WTC11 (cell line): ENCODE data around the gene TMEM223. TPM values are rescaled to one million over a fixed set of nuclear protein-coding genes. Genes with fewer than 3 reads are reported as not detected.

Source experiments
- AFF4 ChIP-seq: sonication (generic); formaldehyde crosslinking; IDR thresholded peaks from 2 replicates; pipeline ENCODE4 v1.8.1; 2023; ENCODE audit warnings: mild to moderate bottlenecking, missing genetic modification reagents, borderline replicate concordance
- E2F1 ChIP-seq: sonication (generic); formaldehyde crosslinking; IDR thresholded peaks from 2 replicates; pipeline ENCODE4 v1.8.0; 2022; ENCODE audit warnings: mild to moderate bottlenecking, missing genetic modification reagents
- E2F4 ChIP-seq: sonication (generic); formaldehyde crosslinking; IDR thresholded peaks from 2 replicates; pipeline ENCODE4 v1.8.1; 2022; ENCODE audit warnings: low read depth, mild to moderate bottlenecking, moderate library complexity, missing genetic modification reagents, borderline replicate concordance
- ELF4 ChIP-seq: sonication (generic); formaldehyde crosslinking; IDR thresholded peaks from 2 replicates; pipeline ENCODE4 v1.8.1; 2022; ENCODE audit warnings: low read depth, mild to moderate bottlenecking, moderate library complexity, missing genetic modification reagents
- GRHL2 ChIP-seq: fragments of 250-450 bp; sonication (Bioruptor Pico); IDR thresholded peaks from 2 replicates; pipeline ENCODE4 v1.8.0; 2022; ENCODE audit warnings: mild to moderate bottlenecking, moderate library complexity; ENCODE audit not compliant: insufficient replicate concordance, severe bottlenecking
- JUN ChIP-seq: sonication (generic); formaldehyde crosslinking; IDR thresholded peaks from 2 replicates; pipeline ENCODE4 v1.8.0; 2023; ENCODE audit warnings: mild to moderate bottlenecking, missing genetic modification reagents
- NFATC4 ChIP-seq: fragments of 250-450 bp; sonication (Bioruptor Pico); IDR thresholded peaks from 2 replicates; pipeline ENCODE4 v1.9.0; 2021; ENCODE audit warnings: mild to moderate bottlenecking
- RELA ChIP-seq: sonication (generic); formaldehyde crosslinking; IDR thresholded peaks from 2 replicates; pipeline ENCODE4 v1.8.1; 2022; ENCODE audit warnings: missing genetic modification reagents, mild to moderate bottlenecking, borderline replicate concordance
- STAT6 ChIP-seq: sonication (generic); formaldehyde crosslinking; conservative IDR thresholded peaks from 2 replicates; pipeline ENCODE4 v1.8.1; 2023; ENCODE audit warnings: mild to moderate bottlenecking, low read depth, missing genetic modification reagents, moderate library complexity
- TP53 ChIP-seq: sonication (generic); formaldehyde crosslinking; IDR thresholded peaks from 2 replicates; pipeline ENCODE4 v1.8.1; 2023; ENCODE audit warnings: mild to moderate bottlenecking, missing genetic modification reagents
- ZNF416 ChIP-seq: fragments of 250-450 bp; sonication (Bioruptor Pico); IDR thresholded peaks from 2 replicates; pipeline ENCODE4 v1.9.0; 2021; ENCODE audit warnings: mild to moderate bottlenecking, inconsistent platforms
- total RNA-seq: library from RNA; stranded (reverse); gene quantifications from 3 replicates; pipeline ENCODE4 v1.2.3, GENCODE V29; 2021
- TF ChIP-seq, protein P1 (sequence below): sonication (generic); formaldehyde crosslinking; IDR thresholded peaks from 2 replicates; pipeline ENCODE4 v1.8.1; 2022; ENCODE audit warnings: missing genetic modification reagents, borderline replicate concordance
- TF ChIP-seq, protein P2 (sequence below): fragments of 250-450 bp; sonication (Bioruptor Pico); IDR thresholded peaks from 2 replicates; pipeline ENCODE4 v1.9.0; 2021; ENCODE audit warnings: mild to moderate bottlenecking
- TF ChIP-seq, protein P3 (sequence below): sonication (generic); formaldehyde crosslinking; IDR thresholded peaks from 2 replicates; pipeline ENCODE4 v1.8.1; 2023; ENCODE audit warnings: mild to moderate bottlenecking, missing genetic modification reagents
- TF ChIP-seq, protein P4 (sequence below): fragments of 250-450 bp; sonication (Bioruptor Pico); IDR thresholded peaks from 2 replicates; pipeline ENCODE4 v1.9.0; 2021; ENCODE audit warnings: moderate library complexity, mild to moderate bottlenecking, inconsistent platforms, borderline replicate concordance
- TF ChIP-seq, protein P5 (sequence below): sonication (generic); formaldehyde crosslinking; IDR thresholded peaks from 2 replicates; pipeline ENCODE4 v1.8.0; 2022; ENCODE audit warnings: mild to moderate bottlenecking, missing genetic modification reagents
- TF ChIP-seq, protein P6 (sequence below): fragments of 250-450 bp; sonication (Bioruptor Pico); conservative IDR thresholded peaks from 2 replicates; pipeline ENCODE4 v1.9.0; 2021; ENCODE audit warnings: mild to moderate bottlenecking

The TMEM223 gene
- total RNA-seq, 1 experiment from 2014 or later = 26.4 TPM

GRCh38 chr11:62787005-62787759 is 4.6 kb downstream of the TMEM223 start, which contains the start of gene TMEM179B (continued):
- TF ChIP-seq TP53 (CRISPR knock-in tag) (peak; percentile 94; the same call in 1 of the 2 replicates), AFF4 (CRISPR knock-in tag) (peak; percentile 99), ZNF416 (peak; percentile 59; the same call in 1 of the 2 replicates), JUN (CRISPR knock-in tag) (0 out of 2 replicates have a peak, but pooled peaks have one; percentile 18), RELA (CRISPR knock-in tag) (peak; percentile 86; the same call in 1 of the 2 replicates), ELF4 (no peak), E2F4 (CRISPR knock-in tag) (no peak), GRHL2 (CRISPR knock-in tag) (no peak), STAT6 (0 out of 2 replicates have a peak, but pooled peaks have one; percentile 67), E2F1 (CRISPR knock-in tag) (peak; percentile 89; the same call in 1 of the 2 replicates), NFATC4 (0 out of 2 replicates have a peak, but pooled peaks have one; percentile 37)
- TF ChIP-seq, protein P1, sequence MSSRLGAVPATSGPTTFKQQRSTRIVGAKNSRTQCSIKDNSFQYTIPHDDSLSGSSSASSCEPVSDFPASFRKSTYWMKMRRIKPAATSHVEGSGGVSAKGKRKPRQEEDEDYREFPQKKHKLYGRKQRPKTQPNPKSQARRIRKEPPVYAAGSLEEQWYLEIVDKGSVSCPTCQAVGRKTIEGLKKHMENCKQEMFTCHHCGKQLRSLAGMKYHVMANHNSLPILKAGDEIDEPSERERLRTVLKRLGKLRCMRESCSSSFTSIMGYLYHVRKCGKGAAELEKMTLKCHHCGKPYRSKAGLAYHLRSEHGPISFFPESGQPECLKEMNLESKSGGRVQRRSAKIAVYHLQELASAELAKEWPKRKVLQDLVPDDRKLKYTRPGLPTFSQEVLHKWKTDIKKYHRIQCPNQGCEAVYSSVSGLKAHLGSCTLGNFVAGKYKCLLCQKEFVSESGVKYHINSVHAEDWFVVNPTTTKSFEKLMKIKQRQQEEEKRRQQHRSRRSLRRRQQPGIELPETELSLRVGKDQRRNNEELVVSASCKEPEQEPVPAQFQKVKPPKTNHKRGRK (CRISPR knock-in tag) = no peak
- TF ChIP-seq, protein P2, sequence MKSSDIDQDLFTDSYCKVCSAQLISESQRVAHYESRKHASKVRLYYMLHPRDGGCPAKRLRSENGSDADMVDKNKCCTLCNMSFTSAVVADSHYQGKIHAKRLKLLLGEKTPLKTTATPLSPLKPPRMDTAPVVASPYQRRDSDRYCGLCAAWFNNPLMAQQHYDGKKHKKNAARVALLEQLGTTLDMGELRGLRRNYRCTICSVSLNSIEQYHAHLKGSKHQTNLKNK = 0 out of 2 replicates have a peak, but pooled peaks have one; percentile 24
- TF ChIP-seq, protein P3, sequence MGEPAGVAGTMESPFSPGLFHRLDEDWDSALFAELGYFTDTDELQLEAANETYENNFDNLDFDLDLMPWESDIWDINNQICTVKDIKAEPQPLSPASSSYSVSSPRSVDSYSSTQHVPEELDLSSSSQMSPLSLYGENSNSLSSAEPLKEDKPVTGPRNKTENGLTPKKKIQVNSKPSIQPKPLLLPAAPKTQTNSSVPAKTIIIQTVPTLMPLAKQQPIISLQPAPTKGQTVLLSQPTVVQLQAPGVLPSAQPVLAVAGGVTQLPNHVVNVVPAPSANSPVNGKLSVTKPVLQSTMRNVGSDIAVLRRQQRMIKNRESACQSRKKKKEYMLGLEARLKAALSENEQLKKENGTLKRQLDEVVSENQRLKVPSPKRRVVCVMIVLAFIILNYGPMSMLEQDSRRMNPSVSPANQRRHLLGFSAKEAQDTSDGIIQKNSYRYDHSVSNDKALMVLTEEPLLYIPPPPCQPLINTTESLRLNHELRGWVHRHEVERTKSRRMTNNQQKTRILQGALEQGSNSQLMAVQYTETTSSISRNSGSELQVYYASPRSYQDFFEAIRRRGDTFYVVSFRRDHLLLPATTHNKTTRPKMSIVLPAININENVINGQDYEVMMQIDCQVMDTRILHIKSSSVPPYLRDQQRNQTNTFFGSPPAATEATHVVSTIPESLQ (CRISPR knock-in tag) = no peak
- TF ChIP-seq, protein P4, sequence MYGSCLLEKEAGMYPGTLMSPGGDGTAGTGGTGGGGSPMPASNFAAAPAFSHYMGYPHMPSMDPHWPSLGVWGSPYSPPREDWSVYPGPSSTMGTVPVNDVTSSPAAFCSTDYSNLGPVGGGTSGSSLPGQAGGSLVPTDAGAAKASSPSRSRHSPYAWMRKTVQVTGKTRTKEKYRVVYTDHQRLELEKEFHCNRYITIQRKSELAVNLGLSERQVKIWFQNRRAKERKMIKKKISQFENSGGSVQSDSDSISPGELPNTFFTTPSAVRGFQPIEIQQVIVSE (CRISPR knock-in tag) = no peak
- TF ChIP-seq, protein P5, sequence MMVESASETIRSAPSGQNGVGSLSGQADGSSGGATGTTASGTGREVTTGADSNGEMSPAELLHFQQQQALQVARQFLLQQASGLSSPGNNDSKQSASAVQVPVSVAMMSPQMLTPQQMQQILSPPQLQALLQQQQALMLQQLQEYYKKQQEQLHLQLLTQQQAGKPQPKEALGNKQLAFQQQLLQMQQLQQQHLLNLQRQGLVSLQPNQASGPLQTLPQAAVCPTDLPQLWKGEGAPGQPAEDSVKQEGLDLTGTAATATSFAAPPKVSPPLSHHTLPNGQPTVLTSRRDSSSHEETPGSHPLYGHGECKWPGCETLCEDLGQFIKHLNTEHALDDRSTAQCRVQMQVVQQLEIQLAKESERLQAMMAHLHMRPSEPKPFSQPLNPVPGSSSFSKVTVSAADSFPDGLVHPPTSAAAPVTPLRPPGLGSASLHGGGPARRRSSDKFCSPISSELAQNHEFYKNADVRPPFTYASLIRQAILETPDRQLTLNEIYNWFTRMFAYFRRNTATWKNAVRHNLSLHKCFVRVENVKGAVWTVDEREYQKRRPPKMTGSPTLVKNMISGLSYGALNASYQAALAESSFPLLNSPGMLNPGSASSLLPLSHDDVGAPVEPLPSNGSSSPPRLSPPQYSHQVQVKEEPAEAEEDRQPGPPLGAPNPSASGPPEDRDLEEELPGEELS (CRISPR knock-in tag) = peak; percentile 70
- TF ChIP-seq, protein P6, sequence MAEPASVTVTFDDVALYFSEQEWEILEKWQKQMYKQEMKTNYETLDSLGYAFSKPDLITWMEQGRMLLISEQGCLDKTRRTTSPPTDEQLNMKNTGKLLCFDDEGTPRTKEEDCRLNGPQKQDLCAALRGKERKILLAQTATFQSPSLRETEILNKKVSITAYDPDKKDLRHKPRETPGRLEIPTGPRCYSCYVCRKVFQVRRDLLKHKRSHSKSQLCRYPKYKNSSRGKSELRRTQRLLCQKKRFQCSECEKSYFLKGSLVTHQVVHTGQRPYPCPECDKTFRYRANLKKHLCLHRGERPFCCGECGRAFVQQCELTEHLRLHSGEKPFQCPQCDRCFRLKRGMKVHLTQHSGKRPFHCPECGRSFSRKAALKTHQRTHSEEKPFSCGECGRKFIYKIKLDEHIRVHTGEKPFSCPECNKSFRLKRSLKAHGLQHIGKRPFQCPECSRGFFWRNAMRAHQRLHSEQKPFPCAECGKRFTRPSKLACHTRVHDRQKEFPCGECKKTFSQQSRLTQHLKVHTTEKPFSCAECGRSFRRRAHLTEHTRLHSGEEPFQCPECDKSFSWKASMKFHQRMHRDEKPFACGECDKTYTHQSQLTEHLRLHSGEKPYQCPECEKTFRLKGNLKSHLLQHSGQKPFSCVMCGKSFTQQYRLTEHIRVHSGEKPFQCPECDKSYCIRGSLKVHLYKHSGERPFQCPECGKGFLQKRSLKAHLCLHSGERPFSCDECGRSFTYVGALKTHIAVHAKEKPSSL (CRISPR knock-in tag) = no peak
